Thyroid gland (tissue), 4 donors: Measurements from ENCODE around the gene PDZD2.

ENCODE experiments used
- CTCF ChIP-seq, 6 experiments: fragments of 200-600 bp in 3 of 6; fragments of 450-650 bp in 3 of 6; sonication (generic) in 3 of 6; IDR thresholded peaks; one replicate each; pipeline ENCODE4 v1.5.1; 2016 to 2019; ENCODE audit warnings: antibody characterized with exemption in 6 of 6, mild to moderate bottlenecking in 2 of 6, inconsistent platforms in 1 of 6, moderate library complexity in 1 of 6
- POLR2A ChIP-seq, 2 donors: fragments of 450-650 bp; IDR thresholded peaks; one replicate each; pipeline ENCODE4 v1.6.1; 2017; ENCODE audit warnings: antibody characterized with exemption in 2 of 2, mild to moderate bottlenecking in 2 of 2, moderate library complexity in 1 of 2

- TF ChIP-seq CTCF (IDR thresholded peaks at IDR 0.05) (no peak), POLR2A (IDR thresholded peaks at IDR 0.05) (no peak)
Measured at GRCh38 chr5:31640573-31640972, 1.6 kb downstream of the PDZD2 start.
